Measurements from ENCODE around the gene PHF23. TPM values are rescaled to one million over a fixed set of nuclear protein-coding genes. Genes with fewer than 3 reads are reported as not detected.
A peak's percentile ranks its signal among the peaks of the same experiment; 100 is the strongest.
"Not testable (repeated sequence)": the region's sequence is repeated elsewhere in the genome, so short reads cannot be mapped to it uniquely, and the experiment has no call there.

The PHF23 gene
- total RNA-seq, 1 donor from 2014 or later: 54.7 TPM

GRCh38 chr17:7258731-7259554, 19.7 kb upstream of the PHF23 start:
- no peak for DNase-seq (ENCODE audit: low read depth)

GRCh38 chr17:7256766-7257456, 17.7 kb upstream of the PHF23 start:
- no peak for DNase-seq (ENCODE audit: low read depth)

DNA sequence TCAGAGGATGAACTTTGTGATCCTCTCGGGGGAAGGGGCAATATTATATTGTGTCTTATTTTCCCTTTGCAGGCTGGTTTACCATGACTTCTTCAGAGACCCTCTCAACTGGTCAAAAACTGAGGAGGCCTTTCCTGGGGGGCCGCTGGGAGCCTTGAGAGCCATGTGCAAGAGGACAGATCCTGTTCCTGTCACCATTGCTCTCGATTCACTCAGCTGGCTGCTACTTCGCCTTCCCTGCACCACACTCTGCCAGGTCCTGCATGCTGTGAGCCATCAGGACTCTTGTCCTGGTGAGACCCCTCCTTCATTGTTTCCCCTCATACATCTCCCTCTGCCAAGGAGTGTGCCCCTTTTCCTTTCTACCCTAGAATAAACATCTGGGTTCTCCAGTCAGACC, 15.3 kb upstream of the PHF23 start:
- no peak for DNase-seq (ENCODE audit: low read depth)

GRCh38 chr17:7253082-7253481, 13.8 kb upstream of the PHF23 start:
- no peak for DNase-seq (ENCODE audit: low read depth)

DNA sequence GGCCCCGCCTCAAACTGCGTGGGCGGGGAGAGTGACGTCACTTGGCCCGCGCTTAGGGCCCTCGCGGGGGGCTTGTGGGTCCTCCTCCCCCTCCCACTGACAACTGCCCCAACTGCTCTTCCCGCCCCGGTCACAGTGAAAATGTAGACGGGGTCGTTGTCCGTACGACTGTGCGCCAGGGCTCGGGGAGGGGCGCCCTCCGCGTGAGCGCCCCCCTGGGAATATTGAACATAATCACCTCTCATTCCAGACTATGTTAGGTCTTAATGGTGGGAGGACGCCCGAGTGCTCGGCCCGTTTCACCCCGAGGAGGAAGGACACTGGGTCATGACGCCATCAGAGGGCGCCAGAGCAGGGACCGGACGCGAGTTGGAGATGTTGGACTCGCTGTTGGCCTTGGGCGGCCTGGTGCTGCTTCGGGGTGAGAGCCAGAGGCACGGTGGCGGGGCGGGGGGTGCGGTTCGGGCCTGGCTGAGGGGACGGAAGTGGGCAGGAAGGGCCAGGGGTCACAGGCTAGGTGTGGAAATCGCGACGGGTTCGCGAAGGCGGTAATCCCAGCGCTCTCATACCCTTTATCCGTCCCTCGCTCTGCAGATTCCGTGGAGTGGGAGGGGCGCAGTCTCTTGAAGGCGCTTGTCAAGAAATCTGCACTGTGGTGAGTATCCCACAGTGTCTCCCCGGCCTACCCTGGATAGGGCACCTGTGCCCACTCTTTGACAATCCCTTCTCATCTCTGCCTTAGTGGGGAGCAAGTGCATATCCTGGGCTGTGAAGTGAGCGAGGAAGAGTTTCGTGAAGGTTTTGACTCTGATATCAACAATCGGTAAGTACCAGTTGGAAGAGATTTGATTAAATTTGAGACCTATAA, 13.2 kb upstream of the PHF23 start, which contains the start of gene ELP5:
ELP5 (plus strand) TSS at position 40 of the 868 bp plus-strand sequence; CDS start at position 376, 336 bp downstream.
- DNase-seq (ENCODE audit: low read depth): peak; percentile 95

- peak; percentile 100 for DNase-seq (ENCODE audit: low read depth)
Observed at GRCh38 chr17:7251661-7252175, 12.5 kb upstream of the PHF23 start, which contains the start of gene CTDNEP1. CTDNEP1 (minus strand) TSS chr17:7251734; CDS start chr17:7251296, 438 bp downstream.

GRCh38 chr17:7250695-7251627, 11.7 kb upstream of the PHF23 start:
- peak; percentile 69 for DNase-seq (ENCODE audit: low read depth)

DNA sequence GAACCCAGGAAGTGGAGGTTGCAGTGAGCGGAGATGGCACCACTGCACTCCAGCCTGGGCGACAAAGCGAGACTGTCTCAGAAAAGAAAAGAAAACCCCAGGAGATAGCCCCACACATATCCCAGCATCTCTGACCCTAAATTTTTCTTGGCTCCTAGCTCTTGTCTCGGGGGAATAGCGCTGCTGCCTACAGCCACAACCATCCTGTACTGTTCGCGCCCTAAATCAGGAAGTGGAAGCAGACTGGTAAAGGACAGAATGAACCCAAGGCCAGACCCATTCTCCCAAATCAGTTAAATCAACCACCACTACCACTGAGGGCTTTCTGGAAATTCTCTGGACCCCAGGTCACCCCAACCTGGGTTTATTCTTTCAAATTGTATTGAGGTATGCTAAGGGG, 10.6 kb upstream of the PHF23 start:
- DNase-seq (ENCODE audit: low read depth): no peak

GRCh38 chr17:7249214-7249613, 10.0 kb upstream of the PHF23 start:
- DNase-seq (ENCODE audit: low read depth): peak; percentile 65

- DNase-seq (ENCODE audit: low read depth): peak; percentile 82
Observed at GRCh38 chr17:7248796-7249195, 9.5 kb upstream of the PHF23 start.

DNA sequence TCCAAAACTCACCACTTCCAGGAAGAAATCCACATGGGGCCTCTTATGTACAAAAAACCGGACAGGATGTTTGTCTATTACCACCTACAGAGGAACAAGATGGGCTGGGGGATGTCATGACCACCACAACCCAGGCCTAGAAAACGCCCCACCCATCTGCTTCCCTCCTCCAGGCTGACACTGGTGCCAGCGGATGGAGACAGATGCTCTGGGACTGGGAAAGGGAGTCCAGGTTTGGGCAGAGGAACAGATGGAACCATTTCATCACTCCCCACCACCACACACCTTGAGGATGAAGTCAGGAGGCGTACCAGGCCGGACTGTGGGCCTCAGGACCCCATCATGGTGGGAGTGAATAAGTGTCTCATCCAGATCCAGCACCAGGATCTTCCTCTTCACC, 7.5 kb upstream of the PHF23 start:
- DNase-seq (ENCODE audit: low read depth): no peak

DNA sequence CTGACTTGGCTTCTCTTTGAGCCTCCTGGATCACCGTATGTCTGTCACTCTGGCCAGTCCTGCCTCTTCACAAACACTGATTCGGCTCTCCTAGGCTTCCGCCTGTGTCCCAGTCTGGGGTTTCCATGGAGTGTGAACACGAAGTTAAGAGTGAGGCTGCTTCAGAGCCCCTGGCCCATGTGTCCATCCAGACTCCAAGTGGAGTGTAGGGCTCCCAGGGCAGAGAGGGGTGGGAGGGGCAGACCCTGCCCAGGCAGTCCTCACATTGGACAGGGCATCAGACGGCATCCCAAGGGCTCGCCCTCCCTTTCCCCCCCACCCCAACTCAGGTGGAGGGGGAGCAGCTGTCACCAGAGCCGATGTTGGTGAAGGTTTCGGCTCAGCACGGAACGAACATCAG, 4.6 kb upstream of the PHF23 start:
- DNase-seq (ENCODE audit: low read depth): not testable (repeated sequence)

GRCh38 chr17:7243453-7243729, 4.1 kb upstream of the PHF23 start:
- DNase-seq (ENCODE audit: low read depth): no peak

GRCh38 chr17:7242717-7243452, 3.6 kb upstream of the PHF23 start:
- DNase-seq (ENCODE audit: low read depth): peak; percentile 97

- DNase-seq (ENCODE audit: low read depth): peak; percentile 94
Observed at GRCh38 chr17:7241783-7242716, 2.8 kb upstream of the PHF23 start, which contains the start of gene GABARAP. GABARAP (minus strand) TSS chr17:7242449; CDS start chr17:7242330, 119 bp downstream.

GRCh38 chr17:7241090-7241733, 2.0 kb upstream of the PHF23 start:
- DNase-seq (ENCODE audit: low read depth): peak; percentile 61

DNA sequence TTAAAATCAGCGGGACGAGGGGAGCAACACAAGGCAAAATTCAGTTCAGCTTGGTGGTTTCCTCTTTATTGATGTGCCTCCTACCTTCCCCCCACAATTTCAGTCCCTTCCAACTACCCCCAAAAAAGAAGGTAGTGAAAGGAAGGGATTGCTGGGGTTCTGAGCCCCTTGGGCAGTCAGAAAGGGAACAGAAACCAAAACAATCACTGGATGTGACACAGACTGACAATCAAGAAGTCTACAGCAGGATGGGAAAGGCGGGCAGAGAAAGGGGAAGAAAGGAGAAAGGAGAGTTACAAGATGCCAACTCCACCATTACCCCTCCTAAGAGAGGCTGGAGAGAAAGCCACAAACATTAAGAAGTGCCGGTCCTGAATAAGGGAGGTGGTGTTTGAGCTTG, 1.1 kb upstream of the PHF23 start:
- DNase-seq (ENCODE audit: low read depth): no peak

All from myocyte (in vitro differentiated cells).